Measurements from ENCODE around the gene THEM4. TPM values are rescaled to one million over a fixed set of nuclear protein-coding genes. Genes with fewer than 3 reads are reported as not detected.

Gene THEM4
- total and polyA plus RNA-seq, 7 experiments from 2014 or later: 37.6 to 143 (median 113) TPM

DNA sequence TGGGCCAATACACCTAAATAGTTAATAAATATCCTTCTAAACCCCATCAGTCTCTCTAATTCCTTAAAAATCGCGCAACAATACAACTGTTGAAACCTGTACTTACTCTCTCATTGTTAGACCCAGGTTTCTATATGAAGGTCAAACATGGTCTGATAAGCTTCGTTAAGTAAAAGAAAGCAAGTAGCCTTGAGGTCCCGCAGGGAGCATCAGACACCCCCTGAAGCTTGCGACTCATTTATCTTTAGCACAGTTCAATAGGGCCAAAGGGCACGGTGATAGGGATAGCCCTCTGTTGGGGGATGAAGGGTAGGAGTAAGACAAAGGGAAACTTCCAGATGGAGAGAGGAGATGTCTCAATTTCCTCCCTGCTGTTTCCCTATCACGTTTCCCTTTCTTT, 27.3 kb upstream of the THEM4 start:
- H3K36me3 ChIP-seq (ENCODE audit: control insufficient read depth in 2 of 3, insufficient read depth in 3 of 3, low read length in 3 of 3): no peaks in the 10 kb centered on the region
- H3K4me1 Mint-ChIP-seq: peaks cover 0 to 10% (median 5%) of the 10 kb centered on the region in 7 donors
- H3K27me3 Mint-ChIP-seq: peaks cover 0 to 26% (median 0%) of the 10 kb centered on the region in 5 donors
- no peak overlapping the region for H3K4me3 ChIP-seq (ENCODE audit: low read length)
- no peaks in the 10 kb centered on the region for H3K9me3 ChIP-seq (ENCODE audit: control insufficient read depth in 2 of 3, low read length in 3 of 3)
- peaks cover 0 to 1% (median 0%) of the 10 kb centered on the region in 11 donors for H3K9me3 Mint-ChIP-seq
- H3K27me3 ChIP-seq (ENCODE audit: control insufficient read depth in 2 of 2, insufficient read depth in 2 of 2, low read length in 2 of 2): no peaks in the 10 kb centered on the region
- H3K27ac Mint-ChIP-seq: peak overlapping the region in 2 of 9 donors; percentile 6 to 16
- H3K27ac ChIP-seq (ENCODE audit: low read depth, low read length): no peak overlapping the region
- H3K4me1 ChIP-seq (ENCODE audit: control insufficient read depth in 2 of 2, insufficient read depth in 2 of 2, low read length in 2 of 2): no peaks in the 10 kb centered on the region
- POLR2A ChIA-PET: interaction anchor here (0.6 to 1.1 kb wide), 3 partner anchors 31 to 60 kb away, joined by 3 to 6 read pairs (median 4); no protein-coding TSS in a partner anchor
- no peak for DNase-seq
- no peak for ATAC-seq
- CTCF ChIA-PET: interaction anchor here (0.8 to 5.8 kb wide), 5 partner anchors 8 to 65 kb away, joined by 3 to 88 read pairs (median 6); no protein-coding TSS in a partner anchor
- no peaks in the 10 kb centered on the region for H3K36me3 Mint-ChIP-seq
- intact Hi-C loops (cut with micrococcal nuclease): loop anchor here in 1 of 2 donors (10.0 kb wide), 1 partner anchor 248 kb away; no protein-coding TSS in a partner anchor
- H3K4me3 Mint-ChIP-seq: no peak overlapping the region

- Histone ChIP-seq H3K9me3 (ENCODE audit: control insufficient read depth in 2 of 3, low read length in 3 of 3) (no peaks in the 10 kb centered on the region), H3K27ac (ENCODE audit: low read depth, low read length) (no peak overlapping the region), H3K36me3 (ENCODE audit: control insufficient read depth in 2 of 3, insufficient read depth in 3 of 3, low read length in 3 of 3) (no peaks in the 10 kb centered on the region), H3K27me3 (ENCODE audit: control insufficient read depth in 2 of 2, insufficient read depth in 2 of 2, low read length in 2 of 2) (no peaks in the 10 kb centered on the region), H3K4me3 (ENCODE audit: low read length) (no peak overlapping the region), H3K4me1 (ENCODE audit: control insufficient read depth in 2 of 2, insufficient read depth in 2 of 2, low read length in 2 of 2) (no peaks in the 10 kb centered on the region)
- Mint-ChIP-seq H3K9me3 (peaks cover 0 to 1% (median 0%) of the 10 kb centered on the region in 11 donors), H3K27ac (peak overlapping the region in 3 of 9 donors; percentile 6 to 25 (median 16)), H3K36me3 (no peaks in the 10 kb centered on the region), H3K4me3 (no peak overlapping the region), H3K4me1 (peaks cover 0 to 6% (median 4%) of the 10 kb centered on the region in 7 donors), H3K27me3 (peaks cover 0 to 26% (median 0%) of the 10 kb centered on the region in 5 donors)
- ATAC-seq: no peak
- POLR2A ChIA-PET: interaction anchor here (0.7 to 1.1 kb wide), 2 partner anchors 32 to 38 kb away, joined by 3 to 4 read pairs; no protein-coding TSS in a partner anchor
- DNase-seq: no peak
- intact Hi-C loops (cut with micrococcal nuclease): loop anchor here in 1 of 2 donors (2.0 to 10.0 kb wide), 2 partner anchors 33 to 249 kb away; no protein-coding TSS in a partner anchor
- CTCF ChIA-PET: interaction anchor here (0.7 to 5.8 kb wide), 10 partner anchors 9 to 238 kb away, joined by 3 to 88 read pairs (median 5); no protein-coding TSS in a partner anchor
These were observed 26.7 kb upstream of the THEM4 start for GRCh38 chr1:151935894-151936602.

DNA sequence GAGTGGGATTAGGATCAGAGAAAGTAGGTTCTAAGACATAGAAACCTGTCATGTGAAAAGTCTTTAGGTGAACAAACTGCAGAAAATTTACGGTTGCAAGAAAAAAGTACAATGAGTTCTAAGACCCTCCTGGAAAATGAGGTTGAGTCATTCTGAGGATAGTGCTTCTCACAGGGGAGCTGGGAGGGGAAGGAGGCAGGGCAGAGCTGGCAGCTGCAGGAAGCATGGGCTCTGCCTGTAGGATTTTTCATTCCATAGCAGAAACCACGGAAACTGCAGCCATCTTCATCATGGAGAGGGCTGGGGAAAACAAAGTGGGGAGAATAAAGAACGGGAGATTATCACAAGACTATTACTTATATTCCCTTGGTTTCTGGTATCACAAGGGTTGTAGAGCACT, 25.8 kb upstream of the THEM4 start:
- POLR2A ChIA-PET: interaction anchor here (2.1 kb wide), 1 partner anchor 30 kb away, joined by 11 read pairs; no protein-coding TSS in a partner anchor
- CTCF ChIA-PET: interaction anchor here (0.7 to 5.8 kb wide), 14 partner anchors 9 to 73 kb away, joined by 3 to 88 read pairs (median 4); no protein-coding TSS in a partner anchor
- H3K27me3 ChIP-seq (ENCODE audit: control insufficient read depth in 2 of 2, insufficient read depth in 2 of 2, low read length in 2 of 2): no peaks in the 10 kb centered on the region
- intact Hi-C loops (cut with micrococcal nuclease): loop anchor here in 1 of 2 donors (2.0 to 10.0 kb wide), 2 partner anchors 34 to 250 kb away; no protein-coding TSS in a partner anchor
- H3K4me1 Mint-ChIP-seq: peaks cover 0 to 6% (median 4%) of the 10 kb centered on the region in 7 donors
- H3K9me3 Mint-ChIP-seq: peaks cover 0 to 1% (median 0%) of the 10 kb centered on the region in 11 donors
- no peak overlapping the region for H3K4me3 ChIP-seq (ENCODE audit: low read length)
- ATAC-seq: no peak
- H3K27ac ChIP-seq (ENCODE audit: low read depth, low read length): no peak overlapping the region
- H3K36me3 Mint-ChIP-seq: no peaks in the 10 kb centered on the region
- no peaks in the 10 kb centered on the region for H3K9me3 ChIP-seq (ENCODE audit: control insufficient read depth in 2 of 3, low read length in 3 of 3)
- no peak overlapping the region for H3K27ac Mint-ChIP-seq
- peaks cover 0 to 30% (median 0%) of the 10 kb centered on the region in 5 donors for H3K27me3 Mint-ChIP-seq
- no peaks in the 10 kb centered on the region for H3K36me3 ChIP-seq (ENCODE audit: control insufficient read depth in 2 of 3, insufficient read depth in 3 of 3, low read length in 3 of 3)
- DNase-seq: no peak
- H3K4me3 Mint-ChIP-seq: no peak overlapping the region
- no peaks in the 10 kb centered on the region for H3K4me1 ChIP-seq (ENCODE audit: control insufficient read depth in 2 of 2, insufficient read depth in 2 of 2, low read length in 2 of 2)

GRCh38 chr1:151934048-151934493, 24.8 kb upstream of the THEM4 start:
- CTCF ChIA-PET: interaction anchor here (0.6 to 5.8 kb wide), 17 partner anchors 11 to 1610 kb away, joined by 3 to 88 read pairs (median 5); no protein-coding TSS in a partner anchor
- POLR2A ChIA-PET: interaction anchor here (0.6 to 2.1 kb wide), 5 partner anchors 10 to 235 kb away, joined by 3 to 11 read pairs (median 3); no protein-coding TSS in a partner anchor
- peaks cover 0 to 1% (median 0%) of the 10 kb centered on the region in 11 donors for H3K9me3 Mint-ChIP-seq
- peaks cover 0 to 33% (median 0%) of the 10 kb centered on the region in 5 donors for H3K27me3 Mint-ChIP-seq
- H3K9me3 ChIP-seq (ENCODE audit: control insufficient read depth in 2 of 3, low read length in 3 of 3): no peaks in the 10 kb centered on the region
- intact Hi-C loops (cut with micrococcal nuclease): loop anchor here (1.0 to 10.0 kb wide), 9 partner anchors 25 to 251 kb away; partner anchors contain the start of gene THEM4 (in 1 of the 2)
- peak overlapping the region in 1 of 9 donors; percentile 41 for H3K27ac Mint-ChIP-seq
- H3K27me3 ChIP-seq (ENCODE audit: control insufficient read depth in 2 of 2, insufficient read depth in 2 of 2, low read length in 2 of 2): no peaks in the 10 kb centered on the region
- ATAC-seq: peak; percentile 94
- no peaks in the 10 kb centered on the region for H3K36me3 Mint-ChIP-seq
- DNase-seq: peak in 7 of 9 donors; percentile 31 to 69 (median 59)
- H3K4me3 Mint-ChIP-seq: peak overlapping the region in 1 of 10 donors; percentile 49
- H3K4me1 ChIP-seq (ENCODE audit: control insufficient read depth in 2 of 2, insufficient read depth in 2 of 2, low read length in 2 of 2): no peaks in the 10 kb centered on the region
- H3K36me3 ChIP-seq (ENCODE audit: control insufficient read depth in 2 of 3, insufficient read depth in 3 of 3, low read length in 3 of 3): no peaks in the 10 kb centered on the region
- H3K4me1 Mint-ChIP-seq: peaks cover 0 to 6% (median 4%) of the 10 kb centered on the region in 7 donors
- no peak overlapping the region for H3K4me3 ChIP-seq (ENCODE audit: low read length)
- H3K27ac ChIP-seq (ENCODE audit: low read depth, low read length): no peak overlapping the region

GRCh38 chr1:151924691-151925587, 15.6 kb upstream of the THEM4 start:
- Histone ChIP-seq H3K27ac (ENCODE audit: low read depth, low read length) (peak overlapping the region; percentile 5), H3K36me3 (ENCODE audit: control insufficient read depth in 2 of 3, insufficient read depth in 3 of 3, low read length in 3 of 3) (no peaks in the 10 kb centered on the region), H3K4me3 (ENCODE audit: low read length) (no peak overlapping the region), H3K9me3 (ENCODE audit: control insufficient read depth in 2 of 3, low read length in 3 of 3) (no peaks in the 10 kb centered on the region), H3K4me1 (ENCODE audit: control insufficient read depth in 2 of 2, insufficient read depth in 2 of 2, low read length in 2 of 2) (peaks cover 5 to 10% of the 10 kb centered on the region in 2 donors), H3K27me3 (ENCODE audit: control insufficient read depth in 2 of 2, insufficient read depth in 2 of 2, low read length in 2 of 2) (no peaks in the 10 kb centered on the region)
- Mint-ChIP-seq H3K4me1 (peaks cover 9 to 25% (median 17%) of the 10 kb centered on the region in 7 donors), H3K27ac (peak overlapping the region; percentile 23 to 87 (median 60)), H3K9me3 (no peaks in the 10 kb centered on the region), H3K36me3 (no peaks in the 10 kb centered on the region), H3K4me3 (peak overlapping the region in 6 of 10 donors; percentile 15 to 54 (median 35)), H3K27me3 (peaks cover 0 to 2% (median 0%) of the 10 kb centered on the region in 5 donors)
- ChIA-PET POLR2A (interaction anchor here (1.5 to 3.0 kb wide), 2 partner anchors 8 to 16 kb away, joined by 3 to 10 read pairs; partner anchors contain the start of gene THEM4), CTCF (interaction anchor here (1.2 to 1.6 kb wide), 3 partner anchors 8 to 89 kb away, joined by 3 read pairs; no protein-coding TSS in a partner anchor)
- intact Hi-C loops (cut with micrococcal nuclease): loop anchor here in 1 of 2 donors (2.0 kb wide), 1 partner anchor 16 kb away; the partner anchor contains the start of gene THEM4
- no peak for DNase-seq
- ATAC-seq: peak; percentile 61

All from naive thymus-derived CD4-positive, alpha-beta T cell (primary cell).